ENCODE data around the gene DNLZ.
"Not testable (repeated sequence)": the region's sequence is repeated elsewhere in the genome, so short reads cannot be mapped to it uniquely, and the experiment has no call there.

Gene DNLZ

GRCh38 chr9:136363106-136363948 is at the start of gene DNLZ:
DNLZ (minus strand) TSS chr9:136363744; CDS start chr9:136363714, 30 bp downstream.
- DNase-seq: peak; percentile 46 to 97 (median 90)

- DNase-seq: peak in 9 of 56 donors; percentile 8 to 39 (median 18)
Observed at GRCh38 chr9:136412962-136413361, 49.4 kb upstream of the DNLZ start.

- DNase-seq: no peak
Observed at GRCh38 chr9:136411378-136411777, 47.8 kb upstream of the DNLZ start.

- peak in 55 of 56 donors; percentile 36 to 93 (median 80) for DNase-seq
Observed at GRCh38 chr9:136410500-136411287, 47.1 kb upstream of the DNLZ start, which contains the start of the genes ENTR1 and PMPCA. ENTR1 (minus strand) TSS chr9:136410614; CDS start chr9:136410397, 217 bp downstream. PMPCA (plus strand) TSS chr9:136410658; CDS start chr9:136410669, 11 bp downstream.

- peak in 10 of 56 donors; percentile 13 to 37 (median 30) for DNase-seq
Observed at GRCh38 chr9:136409557-136410455, 46.3 kb upstream of the DNLZ start.

- DNase-seq: no peak
Observed at GRCh38 chr9:136407911-136408310, 44.4 kb upstream of the DNLZ start.

- DNase-seq: not testable (repeated sequence)
Observed at GRCh38 chr9:136407061-136407460, 43.5 kb upstream of the DNLZ start.

GRCh38 chr9:136405904-136406303 is 42.4 kb upstream of the DNLZ start:
- DNase-seq: not testable (repeated sequence)

GRCh38 chr9:136405481-136405880 is 41.9 kb upstream of the DNLZ start:
- DNase-seq: no peak

- no peak for DNase-seq
Observed at GRCh38 chr9:136404801-136405136, 41.2 kb upstream of the DNLZ start.

GRCh38 chr9:136403915-136404800 is 40.6 kb upstream of the DNLZ start:
- no peak for DNase-seq

GRCh38 chr9:136403538-136403914 is 40.0 kb upstream of the DNLZ start:
- no peak for DNase-seq

GRCh38 chr9:136402067-136402466 is 38.5 kb upstream of the DNLZ start:
- DNase-seq: no peak

GRCh38 chr9:136401173-136401922 is 37.8 kb upstream of the DNLZ start:
- DNase-seq: no peak

GRCh38 chr9:136400038-136400834 is 36.7 kb upstream of the DNLZ start, which contains the start of gene SNAPC4:
SNAPC4 (minus strand) TSS chr9:136400170; CDS start chr9:136398428, 1,742 bp downstream.
- DNase-seq: peak in 50 of 56 donors; percentile 19 to 87 (median 64)

- peak in 1 of 56 donors; percentile 24 for DNase-seq
Observed at GRCh38 chr9:136399176-136400037, 35.9 kb upstream of the DNLZ start.

- no peak for DNase-seq
Observed at GRCh38 chr9:136398286-136398685, 34.7 kb upstream of the DNLZ start.
